GM23248 (cell line): ENCODE results near the gene TMEM98. TPM values are rescaled to one million over a fixed set of nuclear protein-coding genes. Genes with fewer than 3 reads are reported as not detected.

Experiments used
- DNase-seq: peaks from one replicate; pipeline ENCODE4 v3.0.0-alpha.2; 2015
- H2AFZ ChIP-seq: fragments of 200-600 bp; sonication (generic); 2 replicates; pipeline ENCODE4 v1.6.1; 2016; ENCODE audit warnings: antibody characterized with exemption
- H3F3A ChIP-seq: fragments of 200-600 bp; sonication (generic); 2 replicates; pipeline ENCODE4 v1.6.1; 2016; ENCODE audit warnings: mild to moderate bottlenecking, antibody characterized with exemption, mixed run types; ENCODE audit not compliant: insufficient read depth
- H3K27ac ChIP-seq: fragments of 200-600 bp; sonication (generic); 2 replicates; pipeline ENCODE4 v1.5.1; 2016; ENCODE audit warnings: mild to moderate bottlenecking
- H3K27me3 ChIP-seq: fragments of 200-600 bp; sonication (generic); replicated peaks from 2 replicates; pipeline ENCODE4 v1.6.1; 2016; ENCODE audit warnings: mild to moderate bottlenecking; ENCODE audit not compliant: insufficient read depth
- H3K36me3 ChIP-seq: fragments of 200-600 bp; sonication (generic); 2 replicates; pipeline ENCODE4 v1.6.1; 2016; ENCODE audit warnings: low read depth, mild to moderate bottlenecking
- H3K4me1 ChIP-seq: fragments of 200-600 bp; sonication (generic); 2 replicates; pipeline ENCODE4 v1.6.1; 2016; ENCODE audit warnings: mild to moderate bottlenecking; ENCODE audit not compliant: insufficient read depth
- H3K4me2 ChIP-seq: fragments of 200-600 bp; sonication (generic); one replicate; pipeline ENCODE4 v1.6.1; 2016; ENCODE audit warnings: mild to moderate bottlenecking; ENCODE audit not compliant: unreplicated experiment
- H3K4me3 ChIP-seq: fragments of 200-600 bp; sonication (generic); 2 replicates; pipeline ENCODE4 v1.5.1; 2016; ENCODE audit warnings: mild to moderate bottlenecking
- H3K79me2 ChIP-seq: fragments of 200-600 bp; sonication (generic); 2 replicates; pipeline ENCODE4 v1.6.1; 2016; ENCODE audit warnings: mild to moderate bottlenecking; ENCODE audit not compliant: insufficient read depth
- H3K9ac ChIP-seq: fragments of 200-600 bp; sonication (generic); 2 replicates; pipeline ENCODE4 v1.6.1; 2016; ENCODE audit warnings: mild to moderate bottlenecking
- H3K9me2 ChIP-seq: fragments of 200-600 bp; sonication (generic); 2 replicates; pipeline ENCODE4 v1.6.1; 2016; ENCODE audit warnings: mixed run types, mild to moderate bottlenecking, moderate library complexity; ENCODE audit not compliant: insufficient read depth
- H3K9me3 ChIP-seq: fragments of 200-600 bp; sonication (generic); one replicate; pipeline ENCODE4 v1.6.1; 2017; ENCODE audit warnings: low read depth
- H4K20me1 ChIP-seq: fragments of 200-600 bp; sonication (generic); 2 replicates; pipeline ENCODE4 v1.6.0; 2016; ENCODE audit not compliant: insufficient read depth
- EZH2 ChIP-seq: fragments of 200-600 bp; sonication (generic); IDR thresholded peaks from 2 replicates; pipeline ENCODE4 v1.6.1; 2018; ENCODE audit warnings: antibody characterized with exemption, mild to moderate bottlenecking; ENCODE audit not compliant: insufficient read depth, poor library complexity, severe bottlenecking
- EZH2phosphoT487 ChIP-seq: fragments of 200-600 bp; sonication (generic); IDR thresholded peaks from 2 replicates; pipeline ENCODE4 v1.6.1; 2018; ENCODE audit warnings: antibody characterized with exemption, moderate library complexity, mild to moderate bottlenecking, low read depth; ENCODE audit not compliant: insufficient read depth
- WGBS, 2 experiments: methylation state at CpG; one replicate each; pipeline ENCODE4 v1.1.6; 2015 to 2017; ENCODE audit warnings: low lambda C conversion rate in 2 of 2, low coverage in 1 of 2; ENCODE audit errors: missing lambda C conversion rate in 2 of 2; 5-methylcytosine and 5-hydroxymethylcytosine counted together
- in situ Hi-C: fragments of 300-500 bp; cut with MboI; formaldehyde crosslinking; loops from 2 replicates; pipeline ENCODE4 v1.15.0; 2020
- polyA plus RNA-seq: library from polyadenylated mRNA; unstranded; fragments of >200 nt; fragmentation: Nextera tagmentation; extraction: Ambion mirVana; gene quantifications from 2 replicates; pipeline ENCODE4 v1.2.1, GENCODE V29; 2016
- total RNA-seq: library from RNA; depleted of rRNA; stranded (reverse); fragments of >200 nt; shearing (Covaris generic); gene quantifications from 2 replicates; pipeline ENCODE4 v1.2.3, GENCODE V29; 2014

Gene TMEM98
- total and polyA plus RNA-seq, 2 experiments from 2014 or later, result 148 to 153 TPM

GRCh38 chr17:32896647-32897258 lies 31.2 kb upstream of the TMEM98 start:
- H3F3A ChIP-seq, result peaks cover 4% of the 10 kb centered on the region; the same call in 1 of the 2 replicates
- H3K9ac ChIP-seq, result no peak overlapping the region
- no peaks in the 10 kb centered on the region for H3K36me3 ChIP-seq
- no peaks in the 10 kb centered on the region for H3K9me3 ChIP-seq
- TF ChIP-seq EZH2 (no peak), EZH2phosphoT487 (no peak)
- peaks cover 8% of the 10 kb centered on the region for H3K4me1 ChIP-seq
- no peak overlapping the region for H3K4me3 ChIP-seq
- no peak overlapping the region for H3K4me2 ChIP-seq
- no peaks in the 10 kb centered on the region for H3K79me2 ChIP-seq
- 62 to 75% methylated on average over 2 of the region's 2 CpGs for WGBS, 2 experiments
- in situ Hi-C loops, result no loop called here
- no peaks in the 10 kb centered on the region for H4K20me1 ChIP-seq
- H3K27ac ChIP-seq, result no peak overlapping the region
- H2AFZ ChIP-seq, result no peak overlapping the region
- DNase-seq, result no peak
- no peaks in the 10 kb centered on the region for H3K27me3 ChIP-seq
- H3K9me2 ChIP-seq, result no peaks in the 10 kb centered on the region

GRCh38 chr17:32899236-32900013 lies 28.5 kb upstream of the TMEM98 start:
- in situ Hi-C loops, result loop anchor here (10.0 to 25.0 kb wide), 2 partner anchors 115 to 237 kb away; no protein-coding TSS in a partner anchor
- H3K4me1 ChIP-seq, result peaks cover 3% of the 10 kb centered on the region
- no peak overlapping the region for H3K4me3 ChIP-seq
- no peaks in the 10 kb centered on the region for H3K36me3 ChIP-seq
- H3F3A ChIP-seq, result no peaks in the 10 kb centered on the region; the same call in 1 of the 2 replicates
- H3K9ac ChIP-seq, result no peak overlapping the region
- no peaks in the 10 kb centered on the region for H3K79me2 ChIP-seq
- no peak overlapping the region for H2AFZ ChIP-seq
- no peak overlapping the region for H3K27ac ChIP-seq
- 81 to 91% methylated on average over 2 of the region's 2 CpGs for WGBS, 2 experiments
- H4K20me1 ChIP-seq, result no peaks in the 10 kb centered on the region
- H3K4me2 ChIP-seq, result no peak overlapping the region
- H3K9me2 ChIP-seq, result no peaks in the 10 kb centered on the region
- TF ChIP-seq EZH2 (no peak), EZH2phosphoT487 (no peak)
- no peaks in the 10 kb centered on the region for H3K9me3 ChIP-seq
- no peak for DNase-seq
- no peaks in the 10 kb centered on the region for H3K27me3 ChIP-seq

- DNase-seq, result no peak
- H3K4me1 ChIP-seq, result no peaks in the 10 kb centered on the region
- H3F3A ChIP-seq, result no peaks in the 10 kb centered on the region
- in situ Hi-C loops, result loop anchor here (10.0 to 25.0 kb wide), 2 partner anchors 117 to 239 kb away; no protein-coding TSS in a partner anchor
- H3K79me2 ChIP-seq, result no peaks in the 10 kb centered on the region
- H3K9ac ChIP-seq, result no peak overlapping the region
- H3K9me2 ChIP-seq, result no peaks in the 10 kb centered on the region
- H4K20me1 ChIP-seq, result no peaks in the 10 kb centered on the region
- no peaks in the 10 kb centered on the region for H3K9me3 ChIP-seq
- WGBS, 2 experiments, result 88 to 94% methylated on average over 4 of the region's 4 CpGs
- TF ChIP-seq EZH2 (no peak), EZH2phosphoT487 (no peak)
- no peak overlapping the region for H3K4me3 ChIP-seq
- H3K36me3 ChIP-seq, result no peaks in the 10 kb centered on the region
- no peak overlapping the region for H2AFZ ChIP-seq
- H3K4me2 ChIP-seq, result no peak overlapping the region
- no peaks in the 10 kb centered on the region for H3K27me3 ChIP-seq
- no peak overlapping the region for H3K27ac ChIP-seq
Measured at GRCh38 chr17:32901743-32902142, 26.2 kb upstream of the TMEM98 start.

- H3K79me2 ChIP-seq, result no peaks in the 10 kb centered on the region
- no peaks in the 10 kb centered on the region for H3F3A ChIP-seq
- H3K4me2 ChIP-seq, result no peak overlapping the region
- H3K4me3 ChIP-seq, result no peak overlapping the region
- no peak overlapping the region for H3K27ac ChIP-seq
- no peaks in the 10 kb centered on the region for H3K9me3 ChIP-seq
- no peaks in the 10 kb centered on the region for H4K20me1 ChIP-seq
- no peaks in the 10 kb centered on the region for H3K4me1 ChIP-seq
- DNase-seq, result no peak
- no peak overlapping the region for H3K9ac ChIP-seq
- WGBS, 2 experiments, result 79 to 81% methylated on average over 5 of the region's 5 CpGs
- H3K9me2 ChIP-seq, result no peaks in the 10 kb centered on the region
- no peaks in the 10 kb centered on the region for H3K36me3 ChIP-seq
- H2AFZ ChIP-seq, result peak overlapping the region; percentile 20; the same call in 1 of the 2 replicates
- TF ChIP-seq EZH2phosphoT487 (no peak), EZH2 (no peak)
- in situ Hi-C loops, result loop anchor here (10.0 to 25.0 kb wide), 2 partner anchors 119 to 242 kb away; no protein-coding TSS in a partner anchor
- H3K27me3 ChIP-seq, result no peaks in the 10 kb centered on the region
Measured at GRCh38 chr17:32903774-32904673, 23.9 kb upstream of the TMEM98 start.
